Caco-2 (cell line): ENCODE data around the gene EPHA10. TPM values are rescaled to one million over a fixed set of nuclear protein-coding genes. Genes with fewer than 3 reads are reported as not detected.

Experiments used
- BruUV-seq: library from RNA; stranded (reverse); fragments of 400-500 nt; replicated peaks from 2 replicates; lab custom pipeline; 2021; lab: Mats Ljungman, UMichigan
- CTCF ChIA-PET: fragments of 300-600 bp; sonication (Branson Sonifier 250); formaldehyde crosslinking; loops from one replicate; lab custom pipeline; 2022; ENCODE audit warnings: antibody characterized with exemption; lab: Charles Lee
- POLR2A ChIA-PET: fragments of 300-600 bp; sonication (Branson Sonifier 250); formaldehyde crosslinking; loops from one replicate; lab custom pipeline; 2022; ENCODE audit warnings: antibody characterized with exemption; lab: Charles Lee
- DNase-seq, 2 experiments: peaks; one replicate each; pipeline versions ENCODE4 v3.0.0 to v3.0.0-alpha.2; 2020 to 2022
- H3K27me3 ChIP-seq: replicated peaks from 2 replicates; pipeline ENCODE4 v1.6.0; 2011; ENCODE audit warnings: low read length; ENCODE audit not compliant: control insufficient read depth, insufficient read depth
- H3K36me3 ChIP-seq: 2 replicates; pipeline ENCODE4 v1.5.1; 2011; ENCODE audit warnings: low read length; ENCODE audit not compliant: control insufficient read depth, insufficient read depth
- H3K4me1 ChIP-seq: fragments of 250-450 bp; sonication (Bioruptor Pico); 2 replicates; pipeline ENCODE4 v1.5.1; 2020; ENCODE audit warnings: mild to moderate bottlenecking
- H3K4me3 ChIP-seq: 2 replicates; pipeline ENCODE4 v1.5.1; 2011; ENCODE audit warnings: low read depth, mild to moderate bottlenecking, control low read depth, low read length
- H3K9me3 ChIP-seq: fragments of 250-450 bp; sonication (Bioruptor Pico); 2 replicates; pipeline ENCODE4 v1.5.1; 2020; ENCODE audit warnings: mild to moderate bottlenecking, moderate library complexity
- H3K27ac Mint-ChIP-seq: one replicate; pipeline ENCODE4 v1.8.0; 2022; ENCODE audit warnings: mixed read lengths; ENCODE audit not compliant: unreplicated experiment
- H3K27me3 Mint-ChIP-seq: one replicate; pipeline ENCODE4 v1.8.0; 2022; ENCODE audit warnings: mixed read lengths; ENCODE audit not compliant: insufficient read depth, unreplicated experiment
- H3K36me3 Mint-ChIP-seq: one replicate; pipeline ENCODE4 v1.8.0; 2022; ENCODE audit warnings: mild to moderate bottlenecking, mixed read lengths; ENCODE audit not compliant: insufficient read depth, unreplicated experiment
- H3K4me1 Mint-ChIP-seq: one replicate; pipeline ENCODE4 v1.8.0; 2022; ENCODE audit warnings: low read depth, mixed read lengths; ENCODE audit not compliant: unreplicated experiment
- H3K4me3 Mint-ChIP-seq: one replicate; pipeline ENCODE4 v1.8.0; 2022; ENCODE audit warnings: mild to moderate bottlenecking, moderate library complexity, mixed read lengths; ENCODE audit not compliant: unreplicated experiment
- H3K9me3 Mint-ChIP-seq: one replicate; pipeline ENCODE4 v1.8.0; 2022; ENCODE audit warnings: mixed read lengths; ENCODE audit not compliant: unreplicated experiment
- CTCF ChIP-seq, 2 experiments: fragments of 200-600 bp in 1 of 2; IDR thresholded peaks; 1 replicate in 1 of 2; 2 replicates in 1 of 2; pipeline versions ENCODE4 v1.5.1 to v1.8.0; 2011 to 2022; ENCODE audit warnings: antibody characterized with exemption in 1 of 2, control low read depth in 1 of 2, inconsistent platforms in 1 of 2, low read depth in 1 of 2, low read length in 1 of 2, mild to moderate bottlenecking in 1 of 2, moderate library complexity in 1 of 2; ENCODE audit not compliant: insufficient read depth in 1 of 2, severe bottlenecking in 1 of 2, unreplicated experiment in 1 of 2
- intact Hi-C: fragments of 100-400 bp; cut with micrococcal nuclease; formaldehyde crosslinking; loops from one replicate; pipeline ENCODE4 v1.10.0; 2022; ENCODE audit not compliant: unreplicated experiment
- total RNA-seq: library from RNA; stranded (reverse); gene quantifications from 2 replicates; pipeline ENCODE4 v1.2.3, GENCODE V29; 2022

The EPHA10 gene
- total RNA-seq, 1 experiment from 2014 or later, result 2.8 TPM

- intact Hi-C loops, result no loop called here
- Mint-ChIP-seq H3K27ac (no peak overlapping the region), H3K27me3 (no peaks in the 10 kb centered on the region), H3K36me3 (peaks cover 13% of the 10 kb centered on the region), H3K9me3 (no peaks in the 10 kb centered on the region), H3K4me3 (peak overlapping the region; percentile 78), H3K4me1 (no peaks in the 10 kb centered on the region)
- Histone ChIP-seq H3K9me3 (no peaks in the 10 kb centered on the region), H3K4me3 (peak overlapping the region; percentile 71), H3K4me1 (no peaks in the 10 kb centered on the region; the same call in 1 of the 2 replicates), H3K36me3 (no peaks in the 10 kb centered on the region), H3K27me3 (no peaks in the 10 kb centered on the region)
- ChIA-PET CTCF (interaction anchor here (0.5 kb wide), 1 partner anchor 37 kb away, joined by 5 read pairs; no protein-coding TSS in a partner anchor), POLR2A (interaction anchor here (1.1 kb wide), 1 partner anchor 13 kb away, joined by 9 read pairs; the partner anchor contains the start of genes C1orf122 and YRDC)
- TF ChIP-seq CTCF (IDR thresholded peaks at IDR 0.05; ENCODE audit: insufficient read depth in 1 of 2, low read depth in 1 of 2, low read length in 1 of 2, severe bottlenecking in 1 of 2, unreplicated experiment in 1 of 2), result peak in 1 of 2 experiments; percentile 6
- no TSS peak for BruUV-seq
- no peak for DNase-seq
These were observed 29.7 kb upstream of the EPHA10 start for GRCh38 chr1:37794372-37795339.

GRCh38 chr1:37793773-37794371, 29.0 kb upstream of the EPHA10 start, which contains the start of gene MANEAL:
TSS of gene MANEAL (plus strand) at chr1:37793847. CDS start at chr1:37794183, 336 bp downstream.
- H3K36me3 ChIP-seq, result no peaks in the 10 kb centered on the region
- H3K27me3 ChIP-seq, result no peaks in the 10 kb centered on the region
- H3K36me3 Mint-ChIP-seq, result peaks cover 13% of the 10 kb centered on the region
- H3K27me3 Mint-ChIP-seq, result no peaks in the 10 kb centered on the region
- no peak for TF ChIP-seq CTCF (IDR thresholded peaks at IDR 0.05; ENCODE audit: insufficient read depth in 1 of 2, low read depth in 1 of 2, low read length in 1 of 2, severe bottlenecking in 1 of 2, unreplicated experiment in 1 of 2)
- DNase-seq, result peak; percentile 54 to 65
- H3K9me3 Mint-ChIP-seq, result no peaks in the 10 kb centered on the region
- peak within 1 kb of the TSS; percentile 78 for H3K4me3 Mint-ChIP-seq
- H3K4me3 ChIP-seq, result peak within 1 kb of the TSS; percentile 71
- CTCF ChIA-PET, result interaction anchor here (0.5 kb wide), 1 partner anchor 14 kb away, joined by 4 read pairs; the partner anchor contains the start of genes C1orf122 and YRDC
- POLR2A ChIA-PET, result interaction anchor here (1.1 kb wide), 1 partner anchor 14 kb away, joined by 9 read pairs; the partner anchor contains the start of genes C1orf122 and YRDC
- BruUV-seq, result no TSS peak
- no peak within 1 kb of the TSS for H3K27ac Mint-ChIP-seq
- intact Hi-C loops, result no loop called here
- no peaks in the 10 kb centered on the region for H3K4me1 Mint-ChIP-seq
- no peaks in the 10 kb centered on the region for H3K9me3 ChIP-seq
- H3K4me1 ChIP-seq, result no peaks in the 10 kb centered on the region; the same call in 1 of the 2 replicates
